ENCODE measurements around the gene P2RY2. TPM values are rescaled to one million over a fixed set of nuclear protein-coding genes. Genes with fewer than 3 reads are reported as not detected.

Gene P2RY2
- total and polyA plus RNA-seq, 10 of the 15 experiments (the other 5 are each of a cell fraction or from before 2014, with no cell fraction given): 0.03 to 0.23 (median 0.17) TPM; not detected in 7

DNA sequence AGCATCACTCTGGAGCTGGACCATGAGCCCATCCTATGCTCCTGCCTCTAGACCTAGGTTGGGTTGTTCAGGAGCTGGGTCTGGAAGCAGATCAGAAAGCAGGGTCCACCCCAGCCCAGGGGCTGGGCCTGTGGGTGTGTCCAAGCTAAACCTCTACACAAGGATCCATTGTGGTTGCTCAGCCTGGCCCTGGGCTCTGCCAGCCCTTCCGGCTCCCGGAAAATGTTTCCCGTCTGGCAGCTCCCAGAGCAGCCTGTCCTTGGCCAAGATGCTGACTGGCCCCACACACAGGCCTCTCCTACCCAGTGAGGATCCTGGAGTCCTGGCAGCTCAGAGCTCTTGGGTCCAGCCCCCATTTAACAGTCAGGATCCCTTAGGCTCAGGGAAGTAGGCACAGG, 40.7 kb upstream of the P2RY2 start:
- FAIRE-seq: no peak
- 100% methylated on average over 3 of the region's 3 CpGs for WGBS (ENCODE audit: insufficient coverage, insufficient replicate concordance, low lambda C conversion rate, missing lambda C conversion rate)
- in situ Hi-C loops (cut with MboI): loop anchor here (5.0 to 25.0 kb wide), 3 partner anchors 250 to 453 kb away; no protein-coding TSS in a partner anchor
- Histone ChIP-seq H3K9me3 (replicated peaks; ENCODE audit: control insufficient read depth, insufficient read depth, low read length) (no peaks in the 10 kb centered on the region), H3K4me1 (ENCODE audit: control insufficient read depth, insufficient read depth, low read length) (peaks cover 44% of the 10 kb centered on the region), H3K27ac (ENCODE audit: control insufficient read depth, insufficient read depth) (peak overlapping the region; percentile 0), H2AFZ (ENCODE audit: control insufficient read depth, low read depth, low read length) (no peak overlapping the region; the same call in 1 of the 2 replicates), H4K20me1 (ENCODE audit: control insufficient read depth, insufficient read depth) (no peaks in the 10 kb centered on the region), H3K4me3 (no peak overlapping the region), H3K79me2 (ENCODE audit: control insufficient read depth, insufficient read depth, low read length) (peaks cover 3% of the 10 kb centered on the region; the same call in 1 of the 2 replicates), H3K4me2 (ENCODE audit: control insufficient read depth, insufficient read depth) (no peak overlapping the region), H3K27me3 (replicated peaks in 1 of 2; ENCODE audit: control insufficient read depth in 2 of 2, insufficient read depth in 2 of 2, low read length in 1 of 2) (no peaks in the 10 kb centered on the region), H3K9ac (ENCODE audit: control insufficient read depth, insufficient read depth, low read length) (no peak overlapping the region), H3K36me3 (ENCODE audit: control insufficient read depth in 2 of 2, insufficient read depth in 2 of 2, low read length in 1 of 2) (no peaks in the 10 kb centered on the region)
- ATAC-seq: no peak; the same call in 1 of the 3 replicates
- ChIA-PET POLR2A (interaction anchor here (0.8 to 2.8 kb wide), 9 partner anchors 12 to 349 kb away, joined by 3 to 13 read pairs (median 7); partner anchors contain the start of gene FCHSD2), SMC1A (ENCODE audit: uncharacterized antibody, unreplicated experiment) (interaction anchor here (0.5 to 26.8 kb wide), 58 partner anchors 8 to 699 kb away, joined by 3 to 926 read pairs (median 4); partner anchors contain the start of genes FCHSD2 and STARD10), RAD21 (ENCODE audit: unreplicated experiment) (interaction anchor here (0.5 to 7.4 kb wide), 48 partner anchors 9 to 590 kb away, joined by 3 to 120 read pairs (median 6); partner anchors contain the start of genes FCHSD2 and STARD10), CTCF (interaction anchor here (0.5 to 7.2 kb wide), 65 partner anchors 8 to 743 kb away, joined by 3 to 128 read pairs (median 5); partner anchors contain the start of genes CLPB, FCHSD2 and STARD10)
- DNase-seq (ENCODE audit: low read depth, low spot score): no peak
- TF ChIP-seq SMAD1 (IDR thresholded peaks at IDR 0.05; ENCODE audit: low read depth, partially characterized antibody) (no peak), ZNF24 (IDR thresholded peaks at IDR 0.05) (no peak), ATF7 (IDR thresholded peaks at IDR 0.05; ENCODE audit: low read depth) (no peak), MYC (IDR thresholded peaks at IDR 0.05; ENCODE audit: insufficient read depth, insufficient read length, insufficient replicate concordance, low read length, severe bottlenecking) (no peak), RB1 (IDR thresholded peaks at IDR 0.05; ENCODE audit: borderline replicate concordance) (no peak), USF1 (IDR thresholded peaks at IDR 0.05; ENCODE audit: borderline replicate concordance, extremely low read length, insufficient read depth, low read depth, low read length) (no peak), ZNF207 (IDR thresholded peaks at IDR 0.05; ENCODE audit: borderline replicate concordance) (no peak), LARP7 (IDR thresholded peaks at IDR 0.05) (no peak), ZSCAN29 (IDR thresholded peaks at IDR 0.05) (no peak), CHD4 (IDR thresholded peaks at IDR 0.05) (no peak), POLR2AphosphoS5 (IDR thresholded peaks at IDR 0.05; ENCODE audit: low read length) (no peak), CUX1 (IDR thresholded peaks at IDR 0.05; ENCODE audit: insufficient replicate concordance, low read depth, low read length) (no peak), RUNX3 (IDR thresholded peaks at IDR 0.05; ENCODE audit: low read length) (no peak)
- TF ChIP-seq, protein P1, sequence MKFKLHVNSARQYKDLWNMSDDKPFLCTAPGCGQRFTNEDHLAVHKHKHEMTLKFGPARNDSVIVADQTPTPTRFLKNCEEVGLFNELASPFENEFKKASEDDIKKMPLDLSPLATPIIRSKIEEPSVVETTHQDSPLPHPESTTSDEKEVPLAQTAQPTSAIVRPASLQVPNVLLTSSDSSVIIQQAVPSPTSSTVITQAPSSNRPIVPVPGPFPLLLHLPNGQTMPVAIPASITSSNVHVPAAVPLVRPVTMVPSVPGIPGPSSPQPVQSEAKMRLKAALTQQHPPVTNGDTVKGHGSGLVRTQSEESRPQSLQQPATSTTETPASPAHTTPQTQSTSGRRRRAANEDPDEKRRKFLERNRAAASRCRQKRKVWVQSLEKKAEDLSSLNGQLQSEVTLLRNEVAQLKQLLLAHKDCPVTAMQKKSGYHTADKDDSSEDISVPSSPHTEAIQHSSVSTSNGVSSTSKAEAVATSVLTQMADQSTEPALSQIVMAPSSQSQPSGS (IDR thresholded peaks at IDR 0.05; ENCODE audit: low read length): no peak
- intact Hi-C loops (cut with micrococcal nuclease; ENCODE audit: unreplicated experiment): loop anchor here (5.0 kb wide), 1 partner anchor 450 kb away; no protein-coding TSS in a partner anchor
- BruUV-seq (replicated peaks): no TSS peak

All from GM12878 (cell line).